Hematopoietic multipotent progenitor cell treated with erythropoietin and hydrocortisone succinate and interleukin-3 and kit ligand, for 15 days (in vitro differentiated cells): Measurements from ENCODE around the gene ASCC3.

Experiments used
- DNase-seq: peaks from one replicate; pipeline ENCODE4 v3.0.0-alpha.2; 2015; ENCODE audit warnings: low spot score

Gene ASCC3

DNA sequence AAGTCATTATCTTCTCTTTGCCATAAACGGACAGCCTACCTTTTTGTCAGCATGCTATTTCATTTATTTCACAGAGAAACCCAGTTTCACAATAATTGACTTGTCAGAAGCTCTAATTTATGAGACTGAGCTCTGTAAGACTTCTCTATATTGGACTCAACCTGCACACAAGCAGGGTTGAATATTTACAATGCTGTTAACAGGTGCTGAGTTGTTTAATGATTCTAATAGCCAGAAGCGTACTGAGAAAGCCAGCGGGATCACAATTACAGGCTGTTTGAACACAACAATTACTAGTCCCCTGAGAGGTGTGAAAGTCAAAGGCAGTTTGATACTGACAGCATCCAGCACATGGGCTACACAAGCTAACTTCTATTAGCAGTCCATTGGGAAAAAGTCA, 288.2 kb downstream of the ASCC3 start:
- no peak for DNase-seq

DNA sequence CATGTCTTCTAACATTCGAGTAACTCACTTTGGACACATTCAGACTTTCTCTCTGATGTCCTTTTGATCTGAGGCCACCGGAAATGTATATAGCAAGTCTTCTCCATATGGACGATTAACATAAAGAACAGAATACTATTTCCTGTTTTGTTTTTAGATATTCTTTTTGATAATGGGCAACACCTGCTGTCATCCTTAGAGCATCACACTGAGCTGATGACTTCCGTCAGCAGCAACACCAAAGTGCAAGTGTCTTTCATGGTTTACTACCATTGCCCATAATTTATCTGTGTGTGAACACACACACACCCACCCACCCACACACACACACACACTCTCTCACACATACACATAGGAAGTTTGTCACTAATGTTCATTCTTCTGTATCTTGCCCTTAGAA, 303.7 kb downstream of the ASCC3 start:
- DNase-seq, result no peak

DNA sequence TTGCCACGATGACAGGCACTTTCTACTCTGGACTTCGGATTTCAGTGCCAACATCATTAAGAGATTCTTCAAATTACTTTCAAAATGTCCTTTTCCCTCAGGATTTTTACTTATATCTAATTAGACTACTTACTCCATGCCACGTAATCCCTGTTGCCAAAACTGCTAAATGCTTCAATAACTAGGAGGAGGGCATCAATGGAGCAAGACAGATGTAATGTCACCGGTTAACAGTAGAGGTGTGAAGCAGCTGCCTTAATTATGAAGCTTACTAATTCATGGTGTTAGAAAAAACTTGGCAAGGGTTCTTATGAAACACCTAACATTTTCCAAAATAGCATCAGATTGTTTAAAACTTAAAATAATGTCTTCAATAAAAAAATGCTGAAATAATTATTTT, 305.2 kb downstream of the ASCC3 start:
- no peak for DNase-seq

DNA sequence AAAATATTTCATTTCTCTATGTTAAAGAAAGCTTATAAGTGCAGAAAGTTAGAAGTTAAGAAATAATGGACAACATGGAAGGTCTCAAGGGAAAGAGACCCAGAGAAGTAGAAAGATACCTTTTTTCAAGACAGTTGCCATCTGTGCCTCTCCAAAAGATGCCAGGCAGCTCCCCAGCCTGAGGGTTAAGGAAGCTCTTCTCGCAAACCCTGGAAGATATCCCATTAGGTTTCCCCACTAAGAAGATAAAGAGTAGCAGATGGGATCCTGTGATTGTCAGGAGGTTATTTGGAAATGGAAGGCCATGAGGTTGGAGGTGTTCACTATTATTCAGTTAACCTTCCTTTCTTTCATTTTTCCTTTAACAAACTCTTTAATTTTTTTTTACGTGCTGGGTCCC, 306.3 kb downstream of the ASCC3 start:
- no peak for DNase-seq

DNA sequence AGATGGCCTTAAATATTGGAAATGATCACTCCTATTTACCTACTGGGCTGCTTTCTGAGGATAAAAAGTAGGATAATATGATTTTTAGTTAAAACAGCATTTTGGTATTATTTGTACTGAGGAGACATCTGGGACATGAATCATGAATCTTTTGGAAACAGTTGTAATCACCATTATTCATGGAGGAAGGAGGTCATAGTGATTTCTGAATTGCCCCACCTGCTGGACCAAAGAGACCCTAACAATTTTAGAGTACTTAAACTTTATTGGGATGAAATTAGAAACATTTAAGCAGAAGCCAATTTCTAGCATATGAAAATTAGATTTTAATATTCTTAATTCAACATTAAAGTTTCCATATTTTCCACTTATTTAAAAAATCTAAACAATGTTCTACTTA, 308.0 kb downstream of the ASCC3 start:
- DNase-seq, result no peak

DNA sequence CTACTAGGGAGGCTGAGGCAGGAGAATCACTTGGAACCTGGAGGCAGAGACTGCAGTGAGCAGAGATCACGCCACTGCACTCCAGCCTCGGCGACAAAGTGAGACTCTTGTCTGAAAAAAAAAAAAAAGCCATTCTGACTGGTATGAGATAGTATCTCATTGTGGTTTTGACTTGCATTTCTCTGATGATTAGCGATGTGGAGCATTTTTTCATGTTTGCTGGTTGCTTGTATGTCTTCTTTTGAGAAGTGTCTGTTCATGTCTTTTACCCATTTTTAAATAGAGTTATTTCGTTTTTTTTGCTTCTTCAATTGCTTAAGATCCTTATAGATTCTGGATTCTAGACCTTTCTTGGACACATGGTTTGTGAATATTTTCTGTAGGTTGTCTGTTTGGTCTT, 312.9 kb downstream of the ASCC3 start:
- DNase-seq, result no peak

DNA sequence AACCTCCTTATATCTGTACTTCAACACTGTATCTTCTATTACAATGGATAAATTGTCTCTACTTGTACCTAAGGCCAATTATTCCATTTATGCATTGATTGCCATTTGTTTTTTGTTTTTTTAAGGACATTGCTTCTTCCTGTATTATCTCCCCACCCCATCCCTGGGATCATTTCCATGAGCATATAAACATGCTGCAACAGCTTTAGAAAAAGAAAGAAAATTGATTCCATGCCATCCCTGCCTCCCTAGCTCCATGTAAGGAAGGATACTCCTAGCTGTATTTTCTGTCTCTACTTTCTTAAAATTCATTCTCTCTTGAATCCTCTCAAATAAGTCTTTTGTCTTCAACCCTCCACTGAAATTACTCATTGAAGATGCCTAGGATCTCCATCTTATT, 314.6 kb downstream of the ASCC3 start:
- no peak for DNase-seq

DNA sequence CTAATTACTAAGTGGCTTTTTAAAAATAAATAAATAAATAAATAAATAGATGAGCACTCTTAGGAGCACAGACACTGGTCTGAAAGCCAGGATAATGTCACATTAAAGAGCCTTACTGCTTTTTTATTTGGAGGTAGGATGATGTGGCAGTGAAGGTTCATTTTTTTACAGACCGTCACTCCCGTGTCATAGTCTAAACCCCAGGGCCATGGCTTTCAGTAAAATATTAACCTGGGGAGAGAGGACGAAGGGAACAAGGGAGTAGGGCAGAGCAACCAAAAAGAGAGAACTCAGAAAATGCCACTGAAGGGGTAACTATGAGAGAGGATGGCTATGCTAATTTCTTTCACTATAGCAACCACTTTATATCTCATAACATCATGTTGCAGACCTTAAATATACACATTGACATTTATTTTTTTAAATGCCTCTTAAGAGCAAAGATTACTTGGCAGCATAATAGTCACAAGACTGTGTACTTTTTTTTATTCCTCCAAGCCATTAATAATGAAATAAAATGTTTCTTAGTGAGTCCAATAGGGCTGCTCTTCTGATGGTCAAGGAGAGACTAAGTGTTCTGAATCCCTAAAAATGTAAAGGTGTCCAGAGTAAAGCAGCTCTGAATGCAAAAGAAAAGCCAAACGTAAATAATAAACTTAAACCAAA, 315.6 kb downstream of the ASCC3 start:
- DNase-seq, result no peak

DNA sequence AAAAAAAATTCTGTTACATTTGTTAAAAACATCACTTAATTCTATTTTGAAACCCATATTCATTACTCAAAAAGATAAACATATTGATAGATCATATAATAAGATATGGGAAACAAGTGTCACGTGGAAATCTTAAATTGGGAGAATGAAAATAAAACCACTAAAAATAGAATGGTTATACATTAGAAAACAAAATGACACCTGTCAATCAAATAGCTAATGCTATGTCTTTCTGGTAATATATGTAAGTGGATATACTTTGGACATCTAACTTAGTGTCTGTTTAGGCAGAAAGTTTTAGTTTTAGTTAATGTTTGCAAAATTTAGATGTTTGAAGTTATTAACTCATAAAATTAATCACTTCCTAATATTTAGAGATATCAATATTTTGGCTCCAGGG, 321.3 kb downstream of the ASCC3 start:
- DNase-seq, result no peak

DNA sequence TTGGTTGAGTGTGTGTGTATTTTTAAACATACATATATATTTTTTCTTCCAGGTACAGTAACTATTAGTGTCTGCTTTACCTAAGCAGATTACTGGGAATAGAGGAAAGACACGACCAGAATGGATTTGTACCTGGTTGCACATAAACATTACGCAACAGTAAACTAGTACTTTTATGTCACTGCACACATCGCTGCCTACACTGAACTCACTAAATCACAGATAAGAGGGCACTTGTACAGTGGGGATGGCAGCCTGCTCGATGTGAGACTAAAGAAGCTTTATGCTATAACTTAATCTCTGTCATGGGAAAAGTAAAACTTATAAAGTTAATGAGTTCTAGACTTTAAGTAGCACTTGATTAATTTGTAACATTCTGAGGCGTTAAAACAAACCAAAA, 326.9 kb downstream of the ASCC3 start:
- DNase-seq, result no peak

DNA sequence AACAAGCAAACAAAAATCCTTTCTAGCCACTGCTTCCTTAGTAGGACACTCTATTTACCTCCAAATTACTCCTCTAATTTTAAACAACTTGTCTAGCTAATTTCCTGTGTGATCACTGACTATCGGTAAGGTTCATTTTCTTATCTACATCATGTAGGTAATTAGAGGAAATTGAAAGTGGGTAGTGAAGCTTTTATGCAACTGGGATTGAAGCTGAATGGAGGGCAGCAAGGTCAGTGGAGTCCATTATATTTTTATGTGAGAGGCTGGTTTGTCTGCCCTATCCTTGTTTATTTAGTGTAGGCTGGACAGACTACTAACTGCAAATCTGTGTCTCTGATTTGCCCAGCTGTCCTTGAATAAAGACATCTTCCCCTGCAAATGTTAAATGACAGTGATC, 327.9 kb downstream of the ASCC3 start:
- no peak for DNase-seq

DNA sequence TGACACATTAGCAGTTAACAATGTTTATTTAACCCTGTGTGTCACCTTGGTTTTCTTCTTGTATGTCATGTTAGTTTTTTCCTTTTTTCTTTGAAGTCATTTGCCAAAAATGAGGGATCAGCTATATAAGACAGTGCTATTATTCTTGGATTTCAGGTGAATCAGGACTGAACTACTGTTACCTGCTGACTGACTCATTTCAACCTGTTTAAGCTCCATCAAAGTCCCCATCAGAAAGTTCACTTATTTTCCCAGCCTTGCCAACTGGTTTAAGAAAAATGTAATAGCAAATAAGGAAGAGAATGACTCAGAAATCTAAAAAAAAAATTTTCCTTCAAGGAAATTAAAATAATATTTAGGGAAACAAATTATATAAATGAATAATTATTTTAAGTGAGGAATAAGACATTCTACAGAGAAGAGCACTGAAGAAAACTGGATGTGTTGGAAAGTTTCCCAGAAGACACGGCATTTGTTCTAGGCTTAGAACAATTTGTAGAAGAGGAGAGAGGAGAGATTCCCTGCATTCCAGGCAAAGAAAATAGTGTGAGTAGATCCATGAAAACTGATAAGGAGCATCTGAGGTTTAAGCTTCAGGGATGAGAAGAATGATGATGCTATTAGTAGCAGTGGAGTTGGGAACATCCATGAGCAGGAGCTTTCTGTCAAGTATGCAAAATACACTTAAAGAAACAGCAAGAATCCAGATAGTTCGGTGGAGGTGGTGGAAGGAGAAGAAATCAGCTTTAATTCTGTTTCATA, 331.5 kb downstream of the ASCC3 start:
- no peak for DNase-seq

DNA sequence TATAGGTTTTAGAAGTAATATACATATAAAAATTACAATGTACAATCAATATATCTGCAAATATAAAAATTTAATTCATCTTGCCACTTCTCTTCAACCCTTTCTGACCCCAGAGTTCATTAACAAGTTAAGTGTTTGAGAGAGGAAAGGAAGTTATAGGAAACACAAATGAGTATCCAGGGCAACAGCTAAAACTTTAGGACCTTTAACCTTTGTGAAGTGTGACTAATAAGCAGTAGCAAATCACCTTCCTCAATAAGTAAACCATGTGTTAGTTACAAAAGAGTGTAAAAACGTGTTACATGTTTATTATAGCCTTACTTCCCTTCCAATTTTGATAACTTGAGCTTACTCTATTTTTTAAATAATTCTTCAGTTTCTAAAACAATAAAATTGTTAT, 343.0 kb downstream of the ASCC3 start:
- no peak for DNase-seq

DNA sequence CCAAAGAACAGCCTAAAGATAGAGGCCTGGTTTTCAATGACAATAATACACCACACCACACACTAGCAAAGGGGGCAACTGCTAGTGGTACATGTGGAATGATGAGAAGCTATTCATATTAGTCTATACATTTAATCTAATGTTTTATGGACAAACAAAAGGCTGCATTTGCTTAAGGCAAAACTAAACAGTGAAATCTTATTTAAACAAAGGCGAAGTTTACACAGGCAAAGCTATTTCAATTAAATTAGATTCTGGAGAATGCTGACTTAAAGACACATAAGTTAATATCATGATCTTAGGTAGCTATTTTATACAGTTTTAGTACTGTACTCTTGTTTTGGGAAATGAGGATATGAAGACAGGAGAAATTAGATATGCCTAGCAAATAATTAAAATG, 362.5 kb downstream of the ASCC3 start:
- DNase-seq, result no peak

DNA sequence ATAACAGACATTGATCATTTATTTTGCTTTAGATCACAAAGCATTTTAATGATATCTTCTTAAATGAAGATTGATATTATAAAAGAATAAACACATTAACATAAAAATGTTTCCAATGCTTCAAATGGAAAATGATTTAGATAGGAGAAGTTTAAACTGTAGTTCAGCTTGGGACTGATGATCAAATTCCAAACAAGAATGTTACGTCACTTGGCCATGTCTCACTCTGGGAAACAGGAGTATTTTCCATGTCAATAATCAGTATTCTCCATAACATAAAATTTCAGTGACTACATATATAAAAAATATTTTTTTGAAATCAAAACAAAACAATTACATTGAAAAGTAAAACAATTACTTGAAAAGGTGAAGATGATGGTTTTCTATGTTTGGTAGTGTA, 363.5 kb downstream of the ASCC3 start:
- DNase-seq, result no peak

DNA sequence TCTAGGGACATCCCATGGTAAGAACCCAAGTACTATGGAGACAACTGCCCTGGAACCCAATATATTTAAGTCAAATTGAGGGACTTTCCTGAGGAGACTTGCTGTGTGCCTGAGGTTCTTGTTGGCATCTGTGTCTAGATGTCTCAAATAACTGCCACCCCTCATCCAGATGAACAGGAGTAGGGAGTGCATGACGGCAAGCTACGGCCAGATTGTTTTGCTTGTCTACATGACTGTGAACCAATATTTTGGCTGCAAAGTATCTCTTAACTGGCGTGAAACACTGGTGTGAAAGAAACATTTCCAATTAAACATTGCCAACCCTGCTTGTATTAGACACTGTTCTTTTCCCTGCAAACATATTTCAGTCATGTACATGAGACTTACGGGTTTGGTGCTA, 364.0 kb downstream of the ASCC3 start:
- DNase-seq, result no peak

DNA sequence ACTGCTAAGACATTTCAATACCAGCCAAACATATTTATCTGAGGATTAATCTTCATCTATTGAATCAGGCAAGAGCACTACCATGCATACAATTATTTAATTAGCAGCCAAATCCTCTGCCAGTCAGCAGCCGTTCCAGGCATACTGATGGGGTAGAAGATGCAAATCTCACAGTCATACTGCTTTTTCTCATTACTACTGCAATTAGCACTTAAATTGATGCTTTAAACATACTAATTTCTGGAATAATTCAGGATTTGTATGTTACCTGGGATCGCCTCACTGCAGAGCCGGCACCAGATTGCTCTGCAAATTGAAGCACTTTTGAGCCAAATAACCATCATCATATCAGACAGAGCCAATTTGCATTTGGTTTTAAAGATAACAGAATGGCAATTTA, 366.5 kb downstream of the ASCC3 start:
- DNase-seq, result no peak

DNA sequence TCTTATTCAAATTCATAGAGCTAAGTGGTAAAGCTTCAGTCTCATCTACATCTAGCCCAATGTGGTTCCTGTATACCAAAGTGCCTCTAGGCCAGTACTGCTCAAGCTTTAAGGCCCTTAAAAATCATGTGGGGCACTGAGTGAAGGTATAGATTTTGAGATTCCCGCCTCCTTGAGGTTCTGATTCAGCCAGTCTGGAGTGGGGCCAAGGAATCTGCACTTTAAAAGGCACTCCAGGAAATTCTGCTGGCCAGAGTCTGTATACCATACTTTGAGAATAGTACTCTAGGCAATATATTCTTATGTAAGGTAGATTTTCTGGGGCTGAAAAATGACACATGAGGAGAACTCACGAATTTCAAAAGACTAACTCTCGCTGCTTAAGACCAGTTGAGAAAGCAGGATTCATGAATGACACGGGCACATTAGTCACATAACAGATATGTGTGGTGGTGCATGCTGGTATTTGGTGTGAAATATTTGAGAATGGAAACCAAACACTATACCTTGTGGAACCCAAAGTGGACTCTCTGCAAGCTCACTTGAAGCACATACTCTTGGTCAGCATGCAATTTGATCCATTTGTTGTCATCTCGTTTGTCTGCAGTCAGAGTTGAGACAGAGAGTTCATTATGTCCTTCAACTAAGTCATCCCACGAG, 368.8 kb downstream of the ASCC3 start:
- DNase-seq, result no peak

DNA sequence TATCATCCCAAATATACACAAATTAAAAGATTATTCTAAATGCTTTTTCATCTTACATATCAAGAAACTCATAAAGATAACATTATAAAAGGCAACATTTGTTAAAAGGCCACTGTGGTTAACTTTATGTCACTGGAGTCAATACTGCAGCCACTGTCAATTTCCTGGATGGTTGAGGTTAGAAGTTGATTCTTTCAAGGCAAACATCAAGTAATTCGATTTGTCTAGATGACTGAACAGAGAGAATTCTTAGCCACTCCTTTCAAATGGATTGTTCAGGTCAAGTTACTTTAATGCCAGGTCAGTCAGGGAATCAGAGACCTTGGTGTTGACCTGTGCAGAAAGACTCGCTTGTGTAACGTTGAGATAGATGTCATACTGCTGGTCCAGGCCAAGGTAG, 372.0 kb downstream of the ASCC3 start:
- no peak for DNase-seq

DNA sequence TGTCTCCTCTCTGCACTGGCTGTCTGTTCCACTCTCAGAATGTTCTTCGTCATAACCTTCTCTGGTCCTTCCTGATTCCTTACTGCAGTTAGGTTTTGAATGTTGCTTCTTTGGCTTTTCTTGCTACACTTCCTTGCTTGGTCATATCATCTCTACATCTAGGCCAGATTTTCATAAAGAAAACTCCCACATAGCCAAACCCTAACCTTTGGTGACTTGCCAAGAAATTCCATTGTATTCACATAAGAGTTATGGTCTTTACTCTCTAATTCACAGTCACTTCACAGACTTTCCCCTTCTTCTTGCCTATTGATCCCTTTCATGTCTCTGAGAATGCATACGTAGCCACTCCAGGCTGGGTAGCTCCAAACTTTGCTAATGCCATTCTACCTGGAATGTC, 374.5 kb downstream of the ASCC3 start:
- no peak for DNase-seq

DNA sequence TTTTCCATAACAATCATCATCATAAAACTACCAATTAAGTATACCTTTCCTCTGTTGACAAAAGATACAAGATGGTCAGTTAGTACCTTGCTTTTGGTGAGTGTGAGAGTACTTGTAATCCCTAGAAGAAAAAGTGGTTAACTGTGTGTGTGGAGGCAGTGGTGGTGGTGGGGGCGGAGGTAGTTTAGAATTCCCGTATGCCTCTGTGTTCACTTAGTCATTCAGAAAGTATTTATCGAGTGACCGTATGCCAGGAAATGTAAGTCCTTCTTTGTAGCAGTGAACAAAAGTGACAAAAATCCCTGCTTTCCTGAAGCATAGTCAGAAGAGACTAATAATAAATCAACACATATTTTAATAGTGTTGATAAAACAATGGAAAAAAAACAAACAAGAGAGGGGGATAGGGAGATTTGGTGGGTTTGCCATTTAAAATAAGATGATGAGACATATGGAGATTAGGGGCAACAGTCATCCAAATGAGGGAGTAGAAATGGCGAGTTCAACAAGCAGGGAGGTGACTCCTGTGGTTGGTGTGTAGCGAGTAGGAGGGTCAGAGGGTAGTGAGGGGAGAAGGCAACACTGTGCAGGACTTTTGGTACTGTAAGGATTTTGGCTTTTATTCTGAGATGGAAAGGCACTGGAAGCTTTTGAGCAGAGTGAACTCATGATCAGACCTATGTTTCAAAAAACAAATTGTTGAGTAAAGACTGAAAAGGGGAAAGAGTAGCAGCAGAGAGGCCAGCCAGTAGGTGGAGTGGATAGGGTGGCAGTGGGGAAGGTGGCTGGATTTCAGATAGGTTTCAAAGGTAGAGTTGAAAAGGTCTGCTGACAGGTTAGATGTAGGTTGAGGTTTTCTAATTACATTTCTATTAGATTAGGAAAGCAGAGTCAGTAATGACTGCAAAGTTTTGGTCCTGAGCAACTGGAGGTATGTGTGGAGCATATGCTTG, 376.1 kb downstream of the ASCC3 start:
- no peak for DNase-seq

DNA sequence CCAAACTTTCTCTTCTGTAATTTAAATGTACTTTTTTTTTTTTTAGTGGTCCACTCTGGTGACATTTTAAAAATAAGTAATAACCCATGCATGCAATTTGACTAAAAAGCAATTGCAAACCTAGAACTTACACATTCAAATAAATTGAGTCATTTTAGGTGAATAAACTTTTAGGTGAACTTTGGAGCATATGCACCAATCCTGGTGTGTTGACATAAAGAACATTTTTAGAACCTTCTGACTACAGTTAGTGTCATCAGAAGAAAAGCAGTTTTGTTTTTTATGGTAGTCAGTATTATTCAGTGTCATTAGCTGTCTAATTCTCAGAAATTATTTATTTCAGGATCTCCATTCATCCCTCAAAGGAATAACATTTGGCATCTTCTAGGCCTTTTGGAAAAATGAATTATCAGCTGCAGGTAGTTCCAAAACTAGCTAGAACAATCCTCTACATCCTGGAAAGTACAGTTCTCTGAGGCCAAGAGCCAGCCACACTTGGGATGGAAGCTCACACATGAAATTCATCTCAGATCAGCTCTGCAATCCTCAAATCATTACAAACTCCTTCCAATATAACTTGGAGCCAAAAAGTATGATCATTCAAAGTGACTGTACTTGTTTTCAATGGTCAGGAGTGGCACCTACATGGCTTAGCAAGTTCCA, 378.0 kb downstream of the ASCC3 start:
- no peak for DNase-seq
